SK-N-MC (cell line): ENCODE measurements around the gene SDK2.

Experiments used
- EZH2 ChIP-seq: fragments of 200-600 bp; sonication (generic); IDR thresholded peaks from one replicate; pipeline ENCODE4 v1.6.1; 2017; ENCODE audit warnings: antibody characterized with exemption
- FOXP2 ChIP-seq: optimal IDR thresholded peaks from 2 replicates; pipeline ENCODE3; 2011; ENCODE audit warnings: mild to moderate bottlenecking, moderate library complexity; ENCODE audit not compliant: insufficient read depth; ENCODE audit errors: extremely low read length, control extremely low read depth
- POLR2AphosphoS5 ChIP-seq: IDR thresholded peaks from 2 replicates; pipeline ENCODE4 v1.6.1; 2012; ENCODE audit warnings: mild to moderate bottlenecking, low read depth, low read length, borderline replicate concordance

DNA sequence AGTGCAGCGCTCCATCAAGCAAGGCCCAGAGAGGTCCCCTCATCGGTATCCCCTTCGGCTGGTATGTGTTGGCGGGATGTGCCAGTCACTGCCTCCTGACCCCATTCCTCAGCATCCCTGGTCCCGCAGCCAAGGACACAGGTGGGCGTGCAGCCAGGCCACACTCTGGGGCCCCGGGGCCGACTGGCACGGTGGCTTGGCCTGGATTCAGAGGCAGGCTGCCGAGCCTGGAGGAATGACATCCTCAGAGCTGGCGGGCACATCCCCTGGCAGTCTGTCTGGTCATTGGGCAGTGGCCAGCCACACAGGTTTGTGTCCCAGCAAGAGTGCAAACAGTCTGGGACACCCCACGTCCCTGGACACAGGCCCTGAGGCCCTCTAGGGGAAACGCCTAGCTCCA lies 111.1 kb downstream of the SDK2 start:
- TF ChIP-seq POLR2AphosphoS5 = no peak
- TF ChIP-seq EZH2 = no peak
- no peak for TF ChIP-seq FOXP2
